Hepatic stellate cell (primary cell): Measurements from ENCODE around the gene MYO15B.
"Not testable (repeated sequence)": the region's sequence is repeated elsewhere in the genome, so short reads cannot be mapped to it uniquely, and the experiment has no call there.

Source experiments
- DNase-seq: peaks from one replicate; pipeline ENCODE4 v3.0.0; 2011; ENCODE audit warnings: low spot score

The MYO15B gene

GRCh38 chr17:75575728-75576127, 11.9 kb upstream of the MYO15B start:
- no peak for DNase-seq

GRCh38 chr17:75576661-75577060, 10.9 kb upstream of the MYO15B start:
- DNase-seq: no peak

- DNase-seq: not testable (repeated sequence)
Measured at GRCh38 chr17:75581121-75581725, 6.4 kb upstream of the MYO15B start.

- DNase-seq: not testable (repeated sequence)
Measured at GRCh38 chr17:75583197-75583596, 4.4 kb upstream of the MYO15B start.

- no peak for DNase-seq
Measured at GRCh38 chr17:75584849-75585175, 2.8 kb upstream of the MYO15B start.

GRCh38 chr17:75588596-75589011, 1.0 kb downstream of the MYO15B start:
- no peak for DNase-seq

- peak; percentile 97 for DNase-seq
Measured at GRCh38 chr17:75589012-75589918, 1.7 kb downstream of the MYO15B start.

- no peak for DNase-seq
Measured at GRCh38 chr17:75589919-75590303, 2.3 kb downstream of the MYO15B start.

GRCh38 chr17:75590314-75590761, 2.7 kb downstream of the MYO15B start:
- DNase-seq: no peak

GRCh38 chr17:75590849-75591721, 3.5 kb downstream of the MYO15B start:
- DNase-seq: no peak

GRCh38 chr17:75591722-75592302, 4.2 kb downstream of the MYO15B start:
- DNase-seq: no peak

GRCh38 chr17:75592348-75593020, 4.9 kb downstream of the MYO15B start:
- DNase-seq: no peak

GRCh38 chr17:75593430-75593829, 5.8 kb downstream of the MYO15B start:
- not testable (repeated sequence) for DNase-seq

- no peak for DNase-seq
Measured at GRCh38 chr17:75594499-75595283, 7.1 kb downstream of the MYO15B start.

- DNase-seq: no peak
Measured at GRCh38 chr17:75595284-75595919, 7.8 kb downstream of the MYO15B start.

- no peak for DNase-seq
Measured at GRCh38 chr17:75595920-75596313, 8.3 kb downstream of the MYO15B start.

GRCh38 chr17:75596320-75597087, 8.9 kb downstream of the MYO15B start:
- no peak for DNase-seq

- DNase-seq: no peak
Measured at GRCh38 chr17:75601057-75601987, 13.7 kb downstream of the MYO15B start.
